ENCODE results near the gene RNF214.
"Not testable (repeated sequence)": the region's sequence is repeated elsewhere in the genome, so short reads cannot be mapped to it uniquely, and the experiment has no call there.

The RNF214 gene

GRCh38 chr11:117232911-117233409 is 489 bp downstream of the RNF214 start:
- DNase-seq = no peak

DNA sequence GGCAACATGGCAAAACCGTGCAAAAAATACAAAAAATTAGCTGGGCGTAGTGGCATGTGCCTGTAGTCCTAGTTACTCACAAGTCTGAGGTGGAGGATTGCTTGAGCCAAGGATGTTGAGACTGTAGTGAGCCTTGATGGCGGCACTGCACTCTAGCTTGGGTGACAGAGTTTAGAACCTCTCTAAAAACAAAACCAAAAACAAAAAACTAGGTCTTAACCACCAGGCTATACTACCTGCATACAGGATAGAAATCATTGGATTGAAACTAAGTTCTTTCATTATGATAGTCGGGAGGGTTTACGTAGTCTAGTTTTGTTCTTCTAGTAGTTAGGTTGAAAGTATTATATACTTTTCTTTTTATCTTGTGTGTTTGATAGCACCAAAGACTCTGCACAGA is 5.8 kb downstream of the RNF214 start:
- DNase-seq = no peak

DNA sequence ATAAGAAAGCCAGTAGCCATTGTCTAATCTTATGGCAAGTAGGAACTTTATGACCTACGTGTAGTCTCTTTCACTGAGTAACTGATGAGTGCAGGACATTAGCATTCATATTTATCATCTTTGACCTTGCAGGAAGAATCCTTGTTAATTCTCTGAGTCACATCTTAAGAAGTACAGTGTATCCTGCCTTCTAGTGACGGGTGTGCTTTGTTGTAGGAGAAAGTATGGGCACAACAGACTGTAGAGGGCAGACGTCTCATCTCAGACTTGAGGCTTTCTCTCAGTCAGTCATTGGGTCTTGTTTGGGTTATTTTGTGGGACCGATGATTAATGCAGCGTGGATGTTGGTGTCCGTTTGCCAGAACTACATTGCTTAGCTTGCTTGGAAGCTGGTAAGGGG is 6.8 kb downstream of the RNF214 start:
- no peak for DNase-seq

- no peak for DNase-seq
Measured at GRCh38 chr11:117248341-117248740, 15.9 kb downstream of the RNF214 start.

- DNase-seq = no peak
Measured at GRCh38 chr11:117249571-117249970, 17.1 kb downstream of the RNF214 start.

DNA sequence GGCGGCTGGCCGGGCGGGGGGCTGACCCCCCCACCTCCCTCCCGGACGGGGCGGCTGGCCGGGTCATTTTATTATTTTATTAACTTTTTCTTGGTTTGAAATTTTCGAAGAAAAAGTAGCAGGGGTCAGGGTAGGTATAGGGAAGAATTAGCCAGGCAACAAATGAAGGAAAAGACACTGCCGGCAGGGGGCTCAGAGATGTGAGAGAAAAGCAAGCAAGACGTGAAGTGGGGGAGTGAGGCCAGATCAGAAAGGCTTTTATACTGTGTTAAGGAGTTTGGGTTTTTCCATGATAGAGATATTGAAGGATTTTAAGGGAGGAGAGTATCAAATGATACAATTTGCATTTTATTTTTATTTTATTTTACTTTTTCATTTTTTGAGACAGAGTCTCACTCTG is 19.0 kb downstream of the RNF214 start:
- no peak for DNase-seq

DNA sequence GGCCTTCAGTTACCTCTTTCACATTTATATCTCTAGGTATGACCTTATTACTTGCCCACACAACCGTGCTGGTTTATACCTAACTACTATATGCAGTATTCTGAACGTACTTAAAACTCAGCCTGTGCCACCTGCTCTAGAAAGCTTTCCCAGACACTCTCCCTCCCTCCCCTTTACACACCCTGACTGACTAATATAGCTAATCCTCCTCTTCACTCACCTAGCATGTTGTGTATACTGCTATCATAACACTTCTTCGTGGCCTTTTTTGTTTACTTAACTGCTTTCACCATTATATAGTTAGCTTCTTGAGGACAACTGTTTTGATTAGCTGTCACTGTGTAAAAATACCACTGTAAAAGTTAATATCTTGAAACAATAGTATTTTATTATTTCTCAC is 23.5 kb downstream of the RNF214 start:
- no peak for DNase-seq

- no peak for DNase-seq
Measured at GRCh38 chr11:117256573-117256972, 24.1 kb downstream of the RNF214 start.

DNA sequence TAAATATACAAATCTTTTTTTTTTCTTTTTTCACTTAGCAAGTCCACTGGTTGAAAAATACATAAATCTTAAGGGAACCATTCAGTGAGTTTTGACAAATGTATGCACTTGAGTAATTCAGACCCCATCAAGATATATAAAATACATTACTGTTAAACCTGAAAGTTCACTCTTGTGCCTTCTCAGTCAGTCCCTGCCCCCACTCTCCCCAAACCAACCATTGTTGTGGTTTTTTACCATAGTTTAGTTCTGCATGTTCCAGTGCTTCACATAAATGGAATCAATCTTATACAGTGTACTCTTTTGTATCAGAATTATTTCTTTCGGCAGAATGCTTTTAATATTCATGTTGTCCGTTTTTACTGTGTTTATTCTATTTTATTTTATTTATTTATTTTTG is 26.1 kb downstream of the RNF214 start:
- DNase-seq = no peak

GRCh38 chr11:117259417-117259816 is 26.9 kb downstream of the RNF214 start:
- no peak for DNase-seq

GRCh38 chr11:117264624-117265323 is 32.3 kb downstream of the RNF214 start:
- DNase-seq = not testable (repeated sequence)

DNA sequence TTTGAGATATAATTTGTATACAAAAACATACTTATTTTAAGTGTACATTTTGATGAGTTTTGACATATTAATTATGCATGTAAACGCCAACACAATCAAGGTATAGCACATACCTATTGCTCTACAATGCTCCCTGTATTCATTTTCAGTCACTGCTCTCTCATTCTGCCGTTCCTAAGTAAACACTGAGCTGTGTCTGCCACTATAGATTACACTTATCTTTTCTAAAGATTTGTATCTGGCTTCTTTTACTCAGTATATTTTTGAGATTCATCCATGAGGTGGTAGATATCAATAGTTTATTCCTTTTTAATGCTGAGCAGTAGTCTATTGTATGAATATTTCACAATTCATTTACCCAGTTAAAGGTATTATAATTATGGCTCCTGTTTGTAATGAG is 33.3 kb downstream of the RNF214 start:
- DNase-seq = no peak

DNA sequence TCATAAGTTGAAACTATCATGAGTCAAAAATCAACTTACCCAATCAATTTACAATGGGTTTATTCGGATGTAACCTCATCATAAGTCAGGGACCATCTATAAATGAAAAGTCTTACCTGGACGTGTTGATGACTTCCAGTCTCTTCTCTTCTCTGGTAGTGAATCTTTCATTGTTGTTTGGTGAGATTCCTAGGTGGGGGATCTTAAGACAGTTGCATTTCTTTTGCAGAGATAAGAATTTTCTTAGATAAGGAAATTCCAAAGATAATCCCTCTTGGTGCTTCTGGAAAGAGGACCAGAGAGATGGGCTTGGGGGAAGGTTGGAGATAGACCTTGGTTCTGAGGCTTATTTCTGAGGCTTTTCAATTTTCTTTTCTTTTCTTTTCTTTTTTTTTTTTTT is 37.4 kb downstream of the RNF214 start:
- no peak for DNase-seq

- no peak for DNase-seq
Measured at GRCh38 chr11:117271208-117271607, 38.7 kb downstream of the RNF214 start.

DNA sequence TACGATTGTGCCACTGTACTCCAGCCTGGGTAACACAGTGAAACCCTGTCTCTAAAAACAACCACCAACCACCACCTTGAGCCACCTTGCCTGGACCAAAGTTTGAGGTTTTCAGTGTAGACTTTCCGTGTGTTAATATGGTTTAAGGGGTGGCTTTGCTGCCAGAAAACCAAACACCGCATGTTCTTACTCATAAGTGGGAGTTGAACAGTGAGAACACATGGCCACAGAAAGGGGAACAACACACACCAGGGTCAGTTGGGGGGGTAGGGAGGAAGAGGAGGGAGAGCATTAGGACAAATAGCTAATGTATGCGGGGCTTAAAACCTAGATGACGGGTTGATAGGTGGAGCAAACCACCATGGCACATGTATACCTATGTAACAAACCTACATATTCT is 39.7 kb downstream of the RNF214 start:
- DNase-seq = not testable (repeated sequence)

- DNase-seq = no peak
Measured at GRCh38 chr11:117273550-117274289, 41.2 kb downstream of the RNF214 start.

GRCh38 chr11:117278347-117278746 is 45.9 kb downstream of the RNF214 start:
- DNase-seq = no peak

DNA sequence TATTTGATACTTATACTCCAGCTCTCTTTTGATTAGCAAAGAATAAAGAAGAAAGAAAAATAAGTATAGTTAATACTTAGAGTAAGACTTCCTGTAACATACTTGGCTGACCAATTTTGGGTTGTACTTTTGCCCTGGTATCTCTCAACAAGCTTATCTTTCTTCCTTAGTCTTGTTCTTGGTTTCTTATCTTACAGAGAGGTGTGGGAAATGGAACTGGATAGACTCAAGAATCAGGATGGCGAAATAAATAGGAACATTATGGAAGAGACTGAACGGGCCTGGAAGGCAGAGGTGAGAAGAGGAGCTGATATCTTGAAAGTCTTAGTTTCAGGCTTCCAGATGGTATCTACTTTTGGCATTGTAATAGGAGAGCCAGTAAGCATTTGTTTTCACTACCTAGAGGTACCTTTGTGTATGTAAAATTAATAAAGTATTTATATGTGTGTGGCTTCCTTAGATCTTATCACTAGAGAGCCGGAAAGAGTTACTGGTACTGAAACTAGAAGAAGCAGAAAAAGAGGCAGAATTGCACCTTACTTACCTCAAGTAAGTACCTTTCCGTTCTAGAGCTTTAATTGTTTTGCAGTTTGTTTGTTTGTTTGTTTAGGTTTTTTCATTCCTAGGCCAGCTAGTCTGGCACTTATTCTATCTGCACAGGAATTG is 47.4 kb downstream of the RNF214 start:
- no peak for DNase-seq

- DNase-seq = peak; percentile 58
Measured at GRCh38 chr11:117281159-117281558, 48.7 kb downstream of the RNF214 start.

DNA sequence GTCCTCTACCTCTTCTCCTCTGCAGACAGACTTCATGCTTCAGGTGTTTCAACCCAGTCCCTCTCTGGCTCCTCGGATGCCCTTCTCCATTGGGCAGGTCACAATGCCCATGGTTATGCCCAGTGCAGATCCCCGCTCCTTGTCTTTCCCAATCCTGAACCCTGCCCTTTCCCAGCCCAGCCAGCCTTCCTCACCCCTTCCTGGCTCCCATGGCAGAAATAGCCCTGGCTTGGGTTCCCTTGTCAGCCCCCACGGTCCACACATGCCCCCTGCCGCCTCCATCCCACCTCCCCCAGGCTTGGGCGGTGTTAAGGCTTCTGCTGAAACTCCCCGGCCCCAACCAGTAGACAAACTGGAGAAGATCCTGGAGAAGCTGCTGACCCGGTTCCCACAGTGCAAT is 49.4 kb downstream of the RNF214 start:
- DNase-seq = no peak

DNA sequence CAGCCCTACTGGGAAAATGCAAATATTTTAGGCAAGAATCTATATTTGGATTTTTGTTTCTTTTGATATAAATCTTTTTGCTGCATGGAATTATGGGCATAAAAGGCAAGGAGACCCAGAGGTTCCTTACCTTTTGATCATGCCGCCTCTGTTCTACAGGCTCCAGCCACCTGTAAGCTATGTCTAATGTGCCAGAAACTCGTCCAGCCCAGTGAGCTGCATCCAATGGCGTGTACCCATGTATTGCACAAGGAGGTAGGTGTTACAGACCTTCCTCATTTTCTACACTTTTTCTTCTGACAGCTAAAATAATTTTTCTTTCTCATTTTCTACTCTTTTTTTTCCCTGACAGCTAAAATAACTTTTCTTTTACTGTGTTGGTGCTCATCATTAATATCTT is 50.5 kb downstream of the RNF214 start:
- no peak for DNase-seq

DNA sequence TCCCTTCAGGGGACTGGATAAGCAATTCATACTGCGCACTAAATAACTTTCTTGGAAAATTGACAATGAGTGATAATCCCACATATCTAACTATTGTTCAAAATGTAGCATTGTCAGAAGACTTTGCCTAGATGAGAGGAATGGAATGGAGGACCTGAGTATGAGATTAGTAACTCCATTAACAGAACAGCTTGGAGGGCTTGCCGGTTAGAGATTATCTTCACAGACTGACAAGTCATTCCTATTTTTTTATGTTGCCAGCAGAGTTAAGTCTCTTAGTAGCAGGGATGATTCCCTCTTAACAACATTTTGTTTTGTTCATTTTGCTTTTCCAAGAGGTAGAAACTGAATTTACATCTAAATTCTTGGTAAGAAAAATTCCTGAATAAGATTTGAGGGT is 51.6 kb downstream of the RNF214 start:
- no peak for DNase-seq

GRCh38 chr11:117286588-117286987 is 54.1 kb downstream of the RNF214 start:
- DNase-seq = no peak

DNA sequence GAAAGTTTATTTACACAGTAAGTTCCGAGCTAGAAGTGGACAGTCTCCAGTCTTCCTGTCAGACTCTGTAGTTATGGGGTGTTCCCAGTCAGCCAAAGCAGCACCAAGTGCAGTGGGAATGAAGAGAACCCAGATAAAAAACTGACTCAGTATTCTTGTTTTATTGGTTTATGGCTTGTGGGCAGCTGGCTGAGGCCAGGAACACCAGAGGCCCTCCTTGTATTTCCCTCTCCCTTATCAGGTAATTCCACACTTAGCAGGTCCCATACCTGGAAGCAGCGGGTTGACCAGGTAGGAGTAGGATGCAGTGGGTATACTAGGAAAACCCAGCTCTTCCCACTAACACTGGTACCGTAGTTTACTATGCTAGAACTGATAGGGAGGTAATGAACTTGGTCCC is 55.2 kb downstream of the RNF214 start:
- no peak for DNase-seq
